Activated naive CD8-positive, alpha-beta T cell treated with anti-CD3 and anti-CD28 coated beads, Interleukin-2, amount 50 U/mL, for 24 hours (primary cell): ENCODE data around the gene TOP3A.

Source experiments
- ATAC-seq: fragments of 150-1000 bp; cut with Tn5 transposase; one replicate; pipeline ENCODE4 v1.10.0; 2021
- DNase-seq: peaks from one replicate; pipeline ENCODE4 v3.0.0; 2021
- H3K27ac Mint-ChIP-seq: one replicate; pipeline ENCODE4 v1.8.0; 2021; ENCODE audit warnings: mild to moderate bottlenecking, mixed read lengths
- H3K27me3 Mint-ChIP-seq: one replicate; pipeline ENCODE4 v1.8.0; 2021; ENCODE audit warnings: mixed read lengths
- H3K36me3 Mint-ChIP-seq: one replicate; pipeline ENCODE4 v1.8.0; 2021; ENCODE audit warnings: low read depth, mixed read lengths
- H3K4me1 Mint-ChIP-seq: one replicate; pipeline ENCODE4 v1.8.0; 2021; ENCODE audit warnings: mixed read lengths
- H3K4me3 Mint-ChIP-seq: one replicate; pipeline ENCODE4 v1.8.0; 2021; ENCODE audit warnings: mild to moderate bottlenecking, moderate library complexity, mixed read lengths
- H3K9me3 Mint-ChIP-seq: one replicate; pipeline ENCODE4 v1.8.0; 2021; ENCODE audit warnings: mixed read lengths

Gene TOP3A

GRCh38 chr17:18257268-18257981 lies 57.4 kb downstream of the TOP3A start:
- Mint-ChIP-seq H3K4me1 (peaks cover 41% of the 10 kb centered on the region), H3K36me3 (peaks cover 12% of the 10 kb centered on the region), H3K9me3 (no peaks in the 10 kb centered on the region), H3K27me3 (no peaks in the 10 kb centered on the region), H3K27ac (peak overlapping the region; percentile 74), H3K4me3 (peak overlapping the region; percentile 94)
- DNase-seq (peak; percentile 34), ATAC-seq (no peak)

GRCh38 chr17:18256776-18257175 lies 58.0 kb downstream of the TOP3A start:
- no peak for ATAC-seq
- H3K4me3 Mint-ChIP-seq, result peak overlapping the region; percentile 94
- H3K27ac Mint-ChIP-seq, result peak overlapping the region; percentile 39
- H3K4me1 Mint-ChIP-seq, result peaks cover 36% of the 10 kb centered on the region
- no peaks in the 10 kb centered on the region for H3K9me3 Mint-ChIP-seq
- peaks cover 13% of the 10 kb centered on the region for H3K36me3 Mint-ChIP-seq
- no peaks in the 10 kb centered on the region for H3K27me3 Mint-ChIP-seq
- DNase-seq, result no peak

DNA sequence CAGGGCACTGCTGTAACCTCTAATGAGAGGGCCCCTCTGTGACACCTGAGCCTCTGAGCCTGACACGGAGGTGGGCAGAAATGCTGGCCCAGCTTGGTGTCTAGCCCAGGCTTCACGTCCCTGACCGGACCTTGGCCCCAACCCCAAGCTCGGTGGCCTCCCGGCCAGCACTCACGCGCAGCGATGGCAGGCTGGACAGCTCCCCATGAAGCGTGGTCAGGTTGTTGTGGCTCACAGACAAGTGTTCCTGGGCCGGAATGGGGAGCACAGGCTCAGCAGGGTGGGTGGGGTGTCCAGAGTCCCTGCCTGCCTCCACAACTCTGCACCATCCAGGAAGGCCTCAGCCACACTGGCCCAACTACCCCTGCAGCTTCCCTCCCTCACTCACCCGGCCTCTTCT lies 58.4 kb downstream of the TOP3A start:
- no peaks in the 10 kb centered on the region for H3K9me3 Mint-ChIP-seq
- H3K36me3 Mint-ChIP-seq, result peaks cover 17% of the 10 kb centered on the region
- no peak overlapping the region for H3K4me3 Mint-ChIP-seq
- no peak overlapping the region for H3K27ac Mint-ChIP-seq
- ATAC-seq (no peak), DNase-seq (no peak)
- no peaks in the 10 kb centered on the region for H3K27me3 Mint-ChIP-seq
- H3K4me1 Mint-ChIP-seq, result peaks cover 32% of the 10 kb centered on the region

GRCh38 chr17:18254888-18255649 lies 59.7 kb downstream of the TOP3A start:
- Mint-ChIP-seq H3K27me3 (no peaks in the 10 kb centered on the region), H3K4me1 (peaks cover 26% of the 10 kb centered on the region), H3K36me3 (peaks cover 19% of the 10 kb centered on the region), H3K9me3 (no peaks in the 10 kb centered on the region), H3K4me3 (no peak overlapping the region), H3K27ac (no peak overlapping the region)
- ATAC-seq (no peak), DNase-seq (no peak)

DNA sequence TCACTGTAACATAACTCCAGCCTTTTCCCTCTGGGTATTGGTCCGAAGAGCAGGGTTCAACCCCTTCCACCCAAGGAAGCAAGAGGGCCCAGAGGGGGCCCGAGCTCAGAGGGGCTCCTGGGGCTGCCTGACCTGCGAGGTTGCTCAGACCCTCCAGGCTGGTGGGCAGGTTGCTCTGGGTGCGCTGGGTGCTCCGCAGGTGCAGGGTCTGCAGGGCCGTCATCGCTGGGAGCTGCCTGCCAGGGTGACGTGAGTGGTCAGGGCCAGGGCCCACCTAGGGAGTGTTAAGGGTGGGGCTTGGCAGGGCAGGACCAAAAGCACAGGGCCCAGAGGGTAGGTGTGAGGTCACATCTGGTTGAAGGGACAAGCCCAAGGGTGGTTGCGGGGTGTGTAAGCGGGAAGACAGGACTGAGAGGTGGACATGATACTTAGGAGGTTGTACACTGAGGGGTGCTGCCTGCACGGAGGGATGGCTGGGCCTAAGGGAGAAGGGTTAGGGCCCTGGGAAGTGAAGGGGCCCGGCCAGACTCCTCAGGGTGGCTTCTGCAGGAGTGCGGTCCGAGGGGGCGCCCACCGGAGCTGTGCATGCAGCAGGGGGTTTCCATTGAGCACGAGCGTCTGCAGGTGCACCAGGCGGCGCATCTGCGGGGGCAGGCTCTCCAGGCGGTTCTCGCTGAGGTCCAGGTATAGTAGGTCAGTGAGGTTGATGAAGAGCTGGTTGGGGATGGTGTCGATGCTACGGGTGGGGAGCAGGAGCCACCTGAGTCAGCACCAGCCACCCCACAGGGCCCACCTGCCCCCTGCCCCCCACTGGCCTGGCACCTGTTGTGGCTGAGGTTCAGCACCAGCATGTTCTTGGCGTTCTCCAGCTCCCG lies 60.6 kb downstream of the TOP3A start:
- Mint-ChIP-seq H3K4me1 (peaks cover 20% of the 10 kb centered on the region), H3K4me3 (no peak overlapping the region), H3K27me3 (no peaks in the 10 kb centered on the region), H3K27ac (no peak overlapping the region), H3K9me3 (no peaks in the 10 kb centered on the region), H3K36me3 (peaks cover 19% of the 10 kb centered on the region)
- DNase-seq, result no peak
- ATAC-seq, result no peak

- H3K9me3 Mint-ChIP-seq, result no peaks in the 10 kb centered on the region
- H3K4me1 Mint-ChIP-seq, result peaks cover 18% of the 10 kb centered on the region
- no peak for DNase-seq
- no peak overlapping the region for H3K27ac Mint-ChIP-seq
- peaks cover 19% of the 10 kb centered on the region for H3K36me3 Mint-ChIP-seq
- no peak for ATAC-seq
- H3K4me3 Mint-ChIP-seq, result no peak overlapping the region
- no peaks in the 10 kb centered on the region for H3K27me3 Mint-ChIP-seq
Observed at GRCh38 chr17:18253187-18253884, 61.5 kb downstream of the TOP3A start.

GRCh38 chr17:18252160-18252559 lies 62.6 kb downstream of the TOP3A start:
- H3K36me3 Mint-ChIP-seq, result peaks cover 26% of the 10 kb centered on the region
- H3K4me3 Mint-ChIP-seq, result no peak overlapping the region
- ATAC-seq, result no peak
- H3K27ac Mint-ChIP-seq, result no peak overlapping the region
- H3K27me3 Mint-ChIP-seq, result no peaks in the 10 kb centered on the region
- DNase-seq, result no peak
- H3K4me1 Mint-ChIP-seq, result peaks cover 10% of the 10 kb centered on the region
- no peaks in the 10 kb centered on the region for H3K9me3 Mint-ChIP-seq

- Mint-ChIP-seq H3K27me3 (no peaks in the 10 kb centered on the region), H3K4me1 (peaks cover 2% of the 10 kb centered on the region), H3K9me3 (no peaks in the 10 kb centered on the region), H3K36me3 (peaks cover 28% of the 10 kb centered on the region), H3K27ac (no peak overlapping the region), H3K4me3 (no peak overlapping the region)
- DNase-seq (no peak), ATAC-seq (no peak)
Observed at GRCh38 chr17:18251204-18251603, 63.6 kb downstream of the TOP3A start.

GRCh38 chr17:18250708-18251107 lies 64.1 kb downstream of the TOP3A start:
- Mint-ChIP-seq H3K4me1 (no peaks in the 10 kb centered on the region), H3K27me3 (no peaks in the 10 kb centered on the region), H3K4me3 (no peak overlapping the region), H3K36me3 (peaks cover 26% of the 10 kb centered on the region), H3K27ac (no peak overlapping the region), H3K9me3 (no peaks in the 10 kb centered on the region)
- no peak for ATAC-seq
- DNase-seq, result no peak

DNA sequence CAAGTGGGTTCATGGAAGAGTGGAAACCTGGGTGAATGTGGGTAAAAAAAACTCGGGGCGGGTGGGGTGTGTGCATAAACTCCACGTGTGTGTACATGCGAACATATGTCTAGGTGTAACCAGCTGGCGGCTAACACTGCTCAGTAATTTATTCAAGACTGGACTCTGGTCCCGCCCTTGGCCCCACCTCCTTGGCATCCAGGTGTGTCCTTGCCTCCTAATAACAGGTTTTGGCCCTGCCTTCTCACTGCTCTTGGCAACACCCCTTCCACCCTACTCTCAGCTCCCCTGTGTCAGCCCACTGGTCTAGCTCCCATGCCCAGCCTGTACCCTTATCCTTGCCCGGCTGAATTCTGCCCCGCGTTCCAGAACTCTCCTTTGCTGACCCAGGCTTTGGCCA lies 64.5 kb downstream of the TOP3A start:
- Mint-ChIP-seq H3K36me3 (peaks cover 29% of the 10 kb centered on the region), H3K27ac (no peak overlapping the region), H3K4me3 (no peak overlapping the region), H3K4me1 (no peaks in the 10 kb centered on the region), H3K27me3 (no peaks in the 10 kb centered on the region), H3K9me3 (no peaks in the 10 kb centered on the region)
- DNase-seq (no peak), ATAC-seq (no peak)

GRCh38 chr17:18248811-18249210 lies 66.0 kb downstream of the TOP3A start:
- no peaks in the 10 kb centered on the region for H3K27me3 Mint-ChIP-seq
- H3K27ac Mint-ChIP-seq, result no peak overlapping the region
- ATAC-seq, result no peak
- no peaks in the 10 kb centered on the region for H3K4me1 Mint-ChIP-seq
- peaks cover 25% of the 10 kb centered on the region for H3K36me3 Mint-ChIP-seq
- no peak overlapping the region for H3K4me3 Mint-ChIP-seq
- H3K9me3 Mint-ChIP-seq, result no peaks in the 10 kb centered on the region
- no peak for DNase-seq

DNA sequence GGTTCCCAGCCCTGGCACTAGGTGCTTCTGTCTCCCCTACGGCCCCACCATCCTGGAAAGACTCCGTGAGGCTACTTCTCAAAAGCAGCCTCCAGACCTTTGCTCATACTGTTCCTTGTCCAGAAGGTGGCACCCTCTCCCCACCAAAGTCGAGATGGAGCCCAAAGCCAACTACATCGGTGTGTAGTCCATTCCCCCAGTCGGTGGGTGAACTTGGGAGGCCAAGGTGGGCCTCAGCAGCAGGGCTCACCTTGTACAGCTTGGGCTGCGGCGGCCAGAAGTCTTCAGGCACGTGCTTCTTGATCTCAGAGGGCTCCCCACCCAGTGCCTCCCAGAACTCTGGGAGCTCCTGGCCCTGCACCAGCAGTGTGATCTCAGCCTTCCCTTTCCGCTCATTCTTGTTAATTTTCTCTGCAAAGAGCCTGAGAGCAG lies 66.5 kb downstream of the TOP3A start:
- no peaks in the 10 kb centered on the region for H3K9me3 Mint-ChIP-seq
- no peaks in the 10 kb centered on the region for H3K27me3 Mint-ChIP-seq
- peak; percentile 65 for DNase-seq
- peaks cover 25% of the 10 kb centered on the region for H3K36me3 Mint-ChIP-seq
- H3K4me1 Mint-ChIP-seq, result no peaks in the 10 kb centered on the region
- H3K27ac Mint-ChIP-seq, result no peak overlapping the region
- no peak overlapping the region for H3K4me3 Mint-ChIP-seq
- peak; percentile 57 for ATAC-seq

GRCh38 chr17:18247613-18248001 lies 67.2 kb downstream of the TOP3A start:
- Mint-ChIP-seq H3K27ac (no peak overlapping the region), H3K36me3 (peaks cover 24% of the 10 kb centered on the region), H3K27me3 (no peaks in the 10 kb centered on the region), H3K4me3 (no peak overlapping the region), H3K9me3 (no peaks in the 10 kb centered on the region), H3K4me1 (no peaks in the 10 kb centered on the region)
- DNase-seq (no peak), ATAC-seq (no peak)

DNA sequence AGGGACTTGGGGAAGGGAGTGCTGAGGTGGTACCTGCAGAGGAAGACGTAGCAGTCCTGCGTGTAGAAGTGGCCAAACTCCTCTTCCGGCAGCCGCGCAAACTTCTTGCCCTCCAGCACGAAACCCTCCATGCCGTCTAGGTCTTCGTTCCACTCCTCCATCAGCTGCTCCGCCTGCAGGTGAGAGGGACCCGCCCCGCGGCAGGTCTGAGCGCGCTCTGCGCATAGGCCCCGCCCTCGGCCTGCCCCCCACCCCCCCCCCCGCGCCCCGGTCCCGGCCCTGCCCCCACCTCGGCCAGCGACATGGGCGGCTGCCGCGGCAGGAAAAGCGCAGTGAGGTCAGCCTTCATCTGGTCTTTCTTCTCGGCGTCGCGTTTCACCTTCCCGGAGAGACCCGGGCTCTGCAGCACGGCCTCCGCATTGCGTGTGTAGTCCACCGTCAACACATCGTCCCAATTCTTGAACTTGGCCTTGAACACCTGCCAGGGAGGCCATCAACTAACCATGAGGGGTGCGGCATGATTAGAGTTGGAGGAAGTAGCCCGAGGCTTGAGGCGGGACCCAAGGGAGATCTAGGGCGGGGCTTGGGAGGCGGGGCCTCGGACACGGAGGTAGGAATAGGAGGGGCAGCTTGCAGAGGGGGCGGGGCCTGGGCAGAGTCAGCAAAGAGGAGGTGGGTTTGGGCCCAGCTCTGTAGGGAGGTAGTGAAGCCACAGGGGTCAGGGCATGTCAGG lies 67.7 kb downstream of the TOP3A start:
- no peaks in the 10 kb centered on the region for H3K27me3 Mint-ChIP-seq
- H3K27ac Mint-ChIP-seq, result no peak overlapping the region
- no peak overlapping the region for H3K4me3 Mint-ChIP-seq
- H3K9me3 Mint-ChIP-seq, result no peaks in the 10 kb centered on the region
- DNase-seq (peak; percentile 47), ATAC-seq (no peak)
- H3K36me3 Mint-ChIP-seq, result peaks cover 24% of the 10 kb centered on the region
- no peaks in the 10 kb centered on the region for H3K4me1 Mint-ChIP-seq
